Gastroesophageal sphincter (tissue), 3 donors: ENCODE measurements around the gene KLHDC4.

ENCODE experiments used
- CTCF ChIP-seq, 4 experiments: fragments of 200-600 bp in 2 of 4; fragments of 450-650 bp in 2 of 4; sonication (generic) in 1 of 4; IDR thresholded peaks; one replicate each; pipeline ENCODE4 v1.5.1; 2017 to 2019; ENCODE audit warnings: antibody characterized with exemption in 4 of 4, mild to moderate bottlenecking in 2 of 4, moderate library complexity in 2 of 4
- EP300 ChIP-seq: sonication (generic); formaldehyde crosslinking; IDR thresholded peaks from one replicate; pipeline ENCODE4 v1.6.1; 2017; ENCODE audit warnings: antibody characterized with exemption, mild to moderate bottlenecking
- POLR2A ChIP-seq, 2 donors: fragments of 450-650 bp; IDR thresholded peaks; one replicate each; pipeline ENCODE4 v1.6.1; 2017; ENCODE audit warnings: antibody characterized with exemption in 2 of 2, mild to moderate bottlenecking in 2 of 2, moderate library complexity in 1 of 2

- no peak for TF ChIP-seq EP300
- no peak for TF ChIP-seq POLR2A (IDR thresholded peaks at IDR 0.05)
- peak in 3 of 4 experiments; percentile 97 to 99 (median 99) for TF ChIP-seq CTCF (IDR thresholded peaks at IDR 0.05)
These were observed 13.2 kb upstream of the KLHDC4 start for GRCh38 chr16:87778830-87779579.
